ENCODE results near the gene KLHDC7B. TPM values are rescaled to one million over a fixed set of nuclear protein-coding genes. Genes with fewer than 3 reads are reported as not detected.

The KLHDC7B gene
- total and polyA plus RNA-seq, 4 experiments from 2014 or later: 4.3 to 7.5 (median 7.3) TPM

- Mint-ChIP-seq H3K4me1 (peaks cover 10 to 18% (median 14%) of the 10 kb centered on the region in 4 donors), H3K27me3 (no peaks in the 10 kb centered on the region), H3K36me3 (no peaks in the 10 kb centered on the region), H3K27ac (no peak overlapping the region), H3K4me3 (no peak overlapping the region), H3K9me3 (no peaks in the 10 kb centered on the region)
- H3K27ac ChIP-seq (ENCODE audit: low read depth, low read length): no peak overlapping the region
- POLR2A ChIA-PET (ENCODE audit: partially characterized antibody): interaction anchor here (6.8 kb wide), 1 partner anchor 26 kb away, joined by 151 read pairs; the partner anchor contains the start of genes SCO2 and TYMP
- no peaks in the 10 kb centered on the region for H3K36me3 ChIP-seq (ENCODE audit: insufficient read depth, low read length)
- no peaks in the 10 kb centered on the region for H3K9me3 ChIP-seq (ENCODE audit: control insufficient read depth in 1 of 2, low read length in 2 of 2)
- CTCF ChIA-PET (ENCODE audit: partially characterized antibody): interaction anchor here (1.0 to 1.4 kb wide), 2 partner anchors 10 to 301 kb away, joined by 3 to 6 read pairs; partner anchors contain the start of gene SYCE3
- H3K4me3 ChIP-seq (ENCODE audit: low read length in 2 of 2): no peak overlapping the region
- peaks cover 21% of the 10 kb centered on the region for H3K4me1 ChIP-seq (ENCODE audit: insufficient read depth, low read length)
- no peaks in the 10 kb centered on the region for H3K27me3 ChIP-seq (ENCODE audit: insufficient read depth, low read length)
- no peak for DNase-seq
- intact Hi-C loops (cut with micrococcal nuclease): no loop called here
Observed at GRCh38 chr22:50553310-50553709, 7.6 kb downstream of the KLHDC7B start.

- H3K27ac Mint-ChIP-seq: no peak overlapping the region
- POLR2A ChIA-PET (ENCODE audit: partially characterized antibody): interaction anchor here (1.3 to 2.2 kb wide), 5 partner anchors 8 to 31 kb away, joined by 3 to 10 read pairs (median 6); partner anchors contain the start of genes CHKB, CPT1B and SCO2
- intact Hi-C loops (cut with micrococcal nuclease): no loop called here
Observed at GRCh38 chr22:50556703-50557102, 11.0 kb downstream of the KLHDC7B start.

GRCh38 chr22:50560034-50560433, 14.3 kb downstream of the KLHDC7B start:
- peaks cover 0 to 1% of the 10 kb centered on the region in 2 donors for H3K36me3 Mint-ChIP-seq
- peaks cover 0 to 2% of the 10 kb centered on the region in 2 donors for H3K27me3 Mint-ChIP-seq
- no peak overlapping the region for H3K27ac Mint-ChIP-seq
- H3K4me3 Mint-ChIP-seq: peak overlapping the region in 1 of 8 donors; percentile 41
- H3K27ac ChIP-seq (ENCODE audit: low read depth, low read length): no peak overlapping the region
- H3K4me1 ChIP-seq (ENCODE audit: insufficient read depth, low read length): peaks cover 8% of the 10 kb centered on the region
- no peaks in the 10 kb centered on the region for H3K36me3 ChIP-seq (ENCODE audit: insufficient read depth, low read length)
- H3K4me1 Mint-ChIP-seq: peaks cover 13 to 25% (median 20%) of the 10 kb centered on the region in 4 donors
- intact Hi-C loops (cut with micrococcal nuclease): no loop called here
- no peaks in the 10 kb centered on the region for H3K9me3 Mint-ChIP-seq
- no peaks in the 10 kb centered on the region for H3K27me3 ChIP-seq (ENCODE audit: insufficient read depth, low read length)
- DNase-seq: no peak
- CTCF ChIA-PET (ENCODE audit: partially characterized antibody): interaction anchor here (1.5 to 3.2 kb wide), 3 partner anchors 12 to 22 kb away, joined by 3 to 11 read pairs (median 5); partner anchors contain the start of genes CHKB and KLHDC7B
- H3K9me3 ChIP-seq (ENCODE audit: control insufficient read depth in 1 of 2, low read length in 2 of 2): no peaks in the 10 kb centered on the region
- H3K4me3 ChIP-seq (ENCODE audit: low read length in 2 of 2): no peak overlapping the region
- POLR2A ChIA-PET (ENCODE audit: partially characterized antibody): interaction anchor here (0.6 to 1.8 kb wide), 2 partner anchors 11 to 34 kb away, joined by 3 to 5 read pairs; no protein-coding TSS in a partner anchor

More at GRCh38 chr22:50556703-50557102, 11.0 kb downstream of the KLHDC7B start:
- H3K4me1 Mint-ChIP-seq: peaks cover 5 to 11% (median 10%) of the 10 kb centered on the region in 4 donors
- Histone ChIP-seq H3K36me3 (ENCODE audit: insufficient read depth, low read length) (no peaks in the 10 kb centered on the region), H3K27me3 (ENCODE audit: insufficient read depth, low read length) (no peaks in the 10 kb centered on the region), H3K27ac (ENCODE audit: low read depth, low read length) (no peak overlapping the region), H3K4me1 (ENCODE audit: insufficient read depth, low read length) (no peaks in the 10 kb centered on the region), H3K9me3 (ENCODE audit: control insufficient read depth in 1 of 2, low read length in 2 of 2) (no peaks in the 10 kb centered on the region), H3K4me3 (ENCODE audit: low read length in 2 of 2) (no peak overlapping the region)
- no peaks in the 10 kb centered on the region for H3K9me3 Mint-ChIP-seq
- no peaks in the 10 kb centered on the region for H3K36me3 Mint-ChIP-seq
- H3K27me3 Mint-ChIP-seq: no peaks in the 10 kb centered on the region
- no peak for DNase-seq
- CTCF ChIA-PET (ENCODE audit: partially characterized antibody): interaction anchor here (1.2 to 2.2 kb wide), 2 partner anchors 9 to 31 kb away, joined by 5 to 7 read pairs; partner anchors contain the start of gene SCO2
- H3K4me3 Mint-ChIP-seq: no peak overlapping the region

GRCh38 chr22:50561401-50562358, 16.0 kb downstream of the KLHDC7B start:
- H3K27ac Mint-ChIP-seq: peak overlapping the region; percentile 9 to 69 (median 60)
- no peaks in the 10 kb centered on the region for H3K36me3 ChIP-seq (ENCODE audit: insufficient read depth, low read length)
- intact Hi-C loops (cut with micrococcal nuclease): loop anchor here (1.0 to 2.0 kb wide), 5 partner anchors 17 to 59 kb away; partner anchors contain the start of genes CHKB, KLHDC7B, NCAPH2 and SCO2

GRCh38 chr22:50562523-50563412, 17.1 kb downstream of the KLHDC7B start, which contains the start of gene SYCE3:
TSS of gene SYCE3 (minus strand) at chr22:50562919. CDS start at chr22:50556405, 6,514 bp downstream.
- H3K9me3 ChIP-seq (ENCODE audit: control insufficient read depth in 1 of 2, low read length in 2 of 2): no peaks in the 10 kb centered on the region
- H3K36me3 ChIP-seq (ENCODE audit: insufficient read depth, low read length): no peaks in the 10 kb centered on the region
- ChIA-PET POLR2A (ENCODE audit: partially characterized antibody) (interaction anchor here (0.6 to 4.8 kb wide), 19 partner anchors 10 to 319 kb away, joined by 3 to 65 read pairs (median 7); partner anchors contain the start of genes CHKB, CPT1B, HDAC10 and KLHDC7B), CTCF (ENCODE audit: partially characterized antibody) (interaction anchor here (0.6 to 4.5 kb wide), 26 partner anchors 10 to 221 kb away, joined by 3 to 33 read pairs (median 5); partner anchors contain the start of genes CHKB, KLHDC7B, LMF2 and NCAPH2)
- H3K9me3 Mint-ChIP-seq: no peaks in the 10 kb centered on the region
- intact Hi-C loops (cut with micrococcal nuclease): loop anchor here (1.0 to 2.0 kb wide), 6 partner anchors 18 to 318 kb away; partner anchors contain the start of genes CHKB, KLHDC7B, NCAPH2 and SCO2
- peaks cover 0 to 1% of the 10 kb centered on the region in 2 donors for H3K36me3 Mint-ChIP-seq
- peak within 1 kb of the TSS; percentile 92 to 97 (median 95) for H3K4me3 Mint-ChIP-seq
- peak within 1 kb of the TSS; percentile 62 to 78 for H3K4me3 ChIP-seq (ENCODE audit: low read length in 2 of 2)
- peak within 1 kb of the TSS; percentile 78 to 96 (median 91) for H3K27ac Mint-ChIP-seq
- peak within 1 kb of the TSS; percentile 55 for H3K27ac ChIP-seq (ENCODE audit: low read depth, low read length)
- H3K27me3 Mint-ChIP-seq: peaks cover 0 to 2% of the 10 kb centered on the region in 2 donors
- H3K27me3 ChIP-seq (ENCODE audit: insufficient read depth, low read length): no peaks in the 10 kb centered on the region
- H3K4me1 ChIP-seq (ENCODE audit: insufficient read depth, low read length): peaks cover 8% of the 10 kb centered on the region
- H3K4me1 Mint-ChIP-seq: peaks cover 13 to 25% (median 20%) of the 10 kb centered on the region in 4 donors
- DNase-seq: peak; percentile 94 to 97 (median 95)

More at GRCh38 chr22:50561401-50562358, 16.0 kb downstream of the KLHDC7B start:
- peaks cover 0 to 2% of the 10 kb centered on the region in 2 donors for H3K27me3 Mint-ChIP-seq
- no peak for DNase-seq
- no peaks in the 10 kb centered on the region for H3K9me3 ChIP-seq (ENCODE audit: control insufficient read depth in 1 of 2, low read length in 2 of 2)
- peaks cover 8% of the 10 kb centered on the region for H3K4me1 ChIP-seq (ENCODE audit: insufficient read depth, low read length)
- no peaks in the 10 kb centered on the region for H3K27me3 ChIP-seq (ENCODE audit: insufficient read depth, low read length)
- no peak overlapping the region for H3K4me3 ChIP-seq (ENCODE audit: low read length in 2 of 2)
- peaks cover 13 to 25% (median 20%) of the 10 kb centered on the region in 4 donors for H3K4me1 Mint-ChIP-seq
- peaks cover 0 to 1% of the 10 kb centered on the region in 2 donors for H3K36me3 Mint-ChIP-seq
- peak overlapping the region in 7 of 8 donors; percentile 43 to 87 (median 66) for H3K4me3 Mint-ChIP-seq
- POLR2A ChIA-PET (ENCODE audit: partially characterized antibody): interaction anchor here (0.7 to 1.8 kb wide), 2 partner anchors 13 to 36 kb away, joined by 3 to 5 read pairs; no protein-coding TSS in a partner anchor
- H3K27ac ChIP-seq (ENCODE audit: low read depth, low read length): no peak overlapping the region
- no peaks in the 10 kb centered on the region for H3K9me3 Mint-ChIP-seq
- CTCF ChIA-PET (ENCODE audit: partially characterized antibody): interaction anchor here (1.8 to 2.0 kb wide), 2 partner anchors 17 to 54 kb away, joined by 5 read pairs; partner anchors contain the start of genes KLHDC7B, LMF2 and NCAPH2

Measured in CD4-positive, alpha-beta memory T cell (primary cell).